Measurements from ENCODE around the gene FHIT.

The FHIT gene

GRCh38 chr3:60056404-60056803 is 1194.8 kb downstream of the FHIT start:
- no peak for TF ChIP-seq ZNF274 (IDR thresholded peaks at IDR 0.05; ENCODE audit: low read depth, low read length)
- no peak for TF ChIP-seq YY1 (IDR thresholded peaks at IDR 0.05; ENCODE audit: insufficient read depth, insufficient read length)
- no peak for TF ChIP-seq SUZ12 (IDR thresholded peaks at IDR 0.05; ENCODE audit: extremely low read depth, insufficient read depth, insufficient read length)
- H3K9me3 ChIP-seq (ENCODE audit: insufficient read depth, low read length), result peaks cover 9% of the 10 kb centered on the region
- H3K27me3 ChIP-seq (ENCODE audit: insufficient read depth, insufficient read length), result no peaks in the 10 kb centered on the region
- no peaks in the 10 kb centered on the region for H3K4me1 ChIP-seq (ENCODE audit: insufficient read depth, insufficient read length)
- H3K9ac ChIP-seq (ENCODE audit: insufficient read length, low read depth), result no peak overlapping the region
- no peaks in the 10 kb centered on the region for H3K36me3 ChIP-seq (ENCODE audit: insufficient read depth, insufficient read length, low read length)
- DNase-seq (ENCODE audit: low read depth, low spot score), result no peak
- H3K4me3 ChIP-seq (ENCODE audit: insufficient read length, low read depth), result no peak overlapping the region

- Histone ChIP-seq H3K9ac (ENCODE audit: insufficient read length, low read depth) (no peak overlapping the region), H3K27me3 (ENCODE audit: insufficient read depth, insufficient read length) (no peaks in the 10 kb centered on the region), H3K36me3 (ENCODE audit: insufficient read depth, insufficient read length, low read length) (no peaks in the 10 kb centered on the region), H3K4me3 (ENCODE audit: insufficient read length, low read depth) (no peak overlapping the region), H3K4me1 (ENCODE audit: insufficient read depth, insufficient read length) (no peaks in the 10 kb centered on the region), H3K9me3 (ENCODE audit: insufficient read depth, low read length) (peaks cover 9% of the 10 kb centered on the region)
- no peak for DNase-seq (ENCODE audit: low read depth, low spot score)
- TF ChIP-seq YY1 (IDR thresholded peaks at IDR 0.05; ENCODE audit: insufficient read depth, insufficient read length) (no peak), SUZ12 (IDR thresholded peaks at IDR 0.05; ENCODE audit: extremely low read depth, insufficient read depth, insufficient read length) (no peak), ZNF274 (IDR thresholded peaks at IDR 0.05; ENCODE audit: low read depth, low read length) (no peak)
These were observed 1195.5 kb downstream of the FHIT start for GRCh38 chr3:60055765-60056164.

GRCh38 chr3:60053526-60054265 is 1197.6 kb downstream of the FHIT start:
- no peak overlapping the region for H3K9ac ChIP-seq (ENCODE audit: insufficient read length, low read depth)
- no peaks in the 10 kb centered on the region for H3K36me3 ChIP-seq (ENCODE audit: insufficient read depth, insufficient read length, low read length)
- TF ChIP-seq SUZ12 (IDR thresholded peaks at IDR 0.05; ENCODE audit: extremely low read depth, insufficient read depth, insufficient read length) (no peak), ZNF274 (IDR thresholded peaks at IDR 0.05; ENCODE audit: low read depth, low read length) (no peak), YY1 (IDR thresholded peaks at IDR 0.05; ENCODE audit: insufficient read depth, insufficient read length) (no peak)
- H3K4me3 ChIP-seq (ENCODE audit: insufficient read length, low read depth), result no peak overlapping the region
- no peaks in the 10 kb centered on the region for H3K27me3 ChIP-seq (ENCODE audit: insufficient read depth, insufficient read length)
- peaks cover 9% of the 10 kb centered on the region for H3K9me3 ChIP-seq (ENCODE audit: insufficient read depth, low read length)
- DNase-seq (ENCODE audit: low read depth, low spot score), result no peak
- no peaks in the 10 kb centered on the region for H3K4me1 ChIP-seq (ENCODE audit: insufficient read depth, insufficient read length)

- H3K4me1 ChIP-seq (ENCODE audit: insufficient read depth, insufficient read length), result no peaks in the 10 kb centered on the region
- H3K27me3 ChIP-seq (ENCODE audit: insufficient read depth, insufficient read length), result no peaks in the 10 kb centered on the region
- H3K4me3 ChIP-seq (ENCODE audit: insufficient read length, low read depth), result no peak overlapping the region
- no peaks in the 10 kb centered on the region for H3K36me3 ChIP-seq (ENCODE audit: insufficient read depth, insufficient read length, low read length)
- DNase-seq (ENCODE audit: low read depth, low spot score), result no peak
- no peak overlapping the region for H3K9ac ChIP-seq (ENCODE audit: insufficient read length, low read depth)
- H3K9me3 ChIP-seq (ENCODE audit: insufficient read depth, low read length), result no peaks in the 10 kb centered on the region
- TF ChIP-seq ZNF274 (IDR thresholded peaks at IDR 0.05; ENCODE audit: low read depth, low read length) (no peak), SUZ12 (IDR thresholded peaks at IDR 0.05; ENCODE audit: extremely low read depth, insufficient read depth, insufficient read length) (no peak)
These were observed 1202.8 kb downstream of the FHIT start for GRCh38 chr3:60048447-60048848.

GRCh38 chr3:60047426-60048200 is 1203.6 kb downstream of the FHIT start:
- TF ChIP-seq YY1 (IDR thresholded peaks at IDR 0.05; ENCODE audit: insufficient read depth, insufficient read length), result no peak
- TF ChIP-seq ZNF274 (IDR thresholded peaks at IDR 0.05; ENCODE audit: low read depth, low read length), result no peak
- TF ChIP-seq SUZ12 (IDR thresholded peaks at IDR 0.05; ENCODE audit: extremely low read depth, insufficient read depth, insufficient read length), result no peak
- DNase-seq (ENCODE audit: low read depth, low spot score), result no peak
- H3K36me3 ChIP-seq (ENCODE audit: insufficient read depth, insufficient read length, low read length), result no peaks in the 10 kb centered on the region
- no peak overlapping the region for H3K9ac ChIP-seq (ENCODE audit: insufficient read length, low read depth)
- no peaks in the 10 kb centered on the region for H3K4me1 ChIP-seq (ENCODE audit: insufficient read depth, insufficient read length)
- H3K27me3 ChIP-seq (ENCODE audit: insufficient read depth, insufficient read length), result no peaks in the 10 kb centered on the region
- no peak overlapping the region for H3K4me3 ChIP-seq (ENCODE audit: insufficient read length, low read depth)
- no peaks in the 10 kb centered on the region for H3K9me3 ChIP-seq (ENCODE audit: insufficient read depth, low read length)

- Histone ChIP-seq H3K4me3 (ENCODE audit: insufficient read length, low read depth) (no peak overlapping the region), H3K9ac (ENCODE audit: insufficient read length, low read depth) (no peak overlapping the region), H3K27me3 (ENCODE audit: insufficient read depth, insufficient read length) (no peaks in the 10 kb centered on the region), H3K4me1 (ENCODE audit: insufficient read depth, insufficient read length) (no peaks in the 10 kb centered on the region), H3K36me3 (ENCODE audit: insufficient read depth, insufficient read length, low read length) (no peaks in the 10 kb centered on the region), H3K9me3 (ENCODE audit: insufficient read depth, low read length) (no peaks in the 10 kb centered on the region)
- no peak for DNase-seq (ENCODE audit: low read depth, low spot score)
- no peak for TF ChIP-seq ZNF274 (IDR thresholded peaks at IDR 0.05; ENCODE audit: low read depth, low read length)
- no peak for TF ChIP-seq YY1 (IDR thresholded peaks at IDR 0.05; ENCODE audit: insufficient read depth, insufficient read length)
- no peak for TF ChIP-seq SUZ12 (IDR thresholded peaks at IDR 0.05; ENCODE audit: extremely low read depth, insufficient read depth, insufficient read length)
These were observed 1205.0 kb downstream of the FHIT start for GRCh38 chr3:60046210-60046609.

- no peaks in the 10 kb centered on the region for H3K9me3 ChIP-seq (ENCODE audit: insufficient read depth, low read length)
- no peaks in the 10 kb centered on the region for H3K27me3 ChIP-seq (ENCODE audit: insufficient read depth, insufficient read length)
- no peak overlapping the region for H3K4me3 ChIP-seq (ENCODE audit: insufficient read length, low read depth)
- H3K36me3 ChIP-seq (ENCODE audit: insufficient read depth, insufficient read length, low read length), result no peaks in the 10 kb centered on the region
- H3K9ac ChIP-seq (ENCODE audit: insufficient read length, low read depth), result no peak overlapping the region
- TF ChIP-seq SUZ12 (IDR thresholded peaks at IDR 0.05; ENCODE audit: extremely low read depth, insufficient read depth, insufficient read length) (no peak), YY1 (IDR thresholded peaks at IDR 0.05; ENCODE audit: insufficient read depth, insufficient read length) (no peak), ZNF274 (IDR thresholded peaks at IDR 0.05; ENCODE audit: low read depth, low read length) (no peak)
- no peaks in the 10 kb centered on the region for H3K4me1 ChIP-seq (ENCODE audit: insufficient read depth, insufficient read length)
- DNase-seq (ENCODE audit: low read depth, low spot score), result no peak
These were observed 1205.6 kb downstream of the FHIT start for GRCh38 chr3:60045686-60046085.
